Stimulated activated CD4-positive, alpha-beta T cell treated with anti-CD3 and anti-CD28 coated beads, Interleukin-2, amount 100 ng/mL, for 24 hours (primary cell): ENCODE measurements around the gene LRRK1.

Experiments
- DNase-seq, 2 donors: peaks; one replicate each; pipeline ENCODE4 v3.0.0-alpha.2; 2020

Gene LRRK1

GRCh38 chr15:101044625-101045235 lies 125.6 kb downstream of the LRRK1 start:
- peak in 1 of 2 donors; percentile 1 for DNase-seq

DNA sequence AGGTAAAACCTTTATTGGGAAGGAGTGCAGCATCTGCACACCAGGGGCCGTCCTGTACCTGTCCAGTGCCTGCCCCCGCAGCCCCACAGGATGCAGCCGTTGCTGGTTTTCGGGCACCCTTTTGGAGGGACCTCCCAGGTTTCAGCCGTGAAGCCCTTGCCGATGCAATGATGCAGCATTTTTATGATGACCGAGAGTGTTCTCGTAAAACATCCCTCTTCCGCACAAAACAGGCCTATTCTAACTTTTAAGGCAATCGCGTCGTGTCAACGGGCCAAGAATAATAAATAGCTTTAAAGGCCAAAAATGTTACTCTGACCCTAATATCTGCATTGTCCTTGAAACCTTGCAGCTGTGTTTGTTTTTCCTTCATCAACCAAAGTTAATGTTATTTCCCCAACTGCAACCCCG lies 126.1 kb downstream of the LRRK1 start:
- DNase-seq, result peak in 1 of 2 donors; percentile 8

DNA sequence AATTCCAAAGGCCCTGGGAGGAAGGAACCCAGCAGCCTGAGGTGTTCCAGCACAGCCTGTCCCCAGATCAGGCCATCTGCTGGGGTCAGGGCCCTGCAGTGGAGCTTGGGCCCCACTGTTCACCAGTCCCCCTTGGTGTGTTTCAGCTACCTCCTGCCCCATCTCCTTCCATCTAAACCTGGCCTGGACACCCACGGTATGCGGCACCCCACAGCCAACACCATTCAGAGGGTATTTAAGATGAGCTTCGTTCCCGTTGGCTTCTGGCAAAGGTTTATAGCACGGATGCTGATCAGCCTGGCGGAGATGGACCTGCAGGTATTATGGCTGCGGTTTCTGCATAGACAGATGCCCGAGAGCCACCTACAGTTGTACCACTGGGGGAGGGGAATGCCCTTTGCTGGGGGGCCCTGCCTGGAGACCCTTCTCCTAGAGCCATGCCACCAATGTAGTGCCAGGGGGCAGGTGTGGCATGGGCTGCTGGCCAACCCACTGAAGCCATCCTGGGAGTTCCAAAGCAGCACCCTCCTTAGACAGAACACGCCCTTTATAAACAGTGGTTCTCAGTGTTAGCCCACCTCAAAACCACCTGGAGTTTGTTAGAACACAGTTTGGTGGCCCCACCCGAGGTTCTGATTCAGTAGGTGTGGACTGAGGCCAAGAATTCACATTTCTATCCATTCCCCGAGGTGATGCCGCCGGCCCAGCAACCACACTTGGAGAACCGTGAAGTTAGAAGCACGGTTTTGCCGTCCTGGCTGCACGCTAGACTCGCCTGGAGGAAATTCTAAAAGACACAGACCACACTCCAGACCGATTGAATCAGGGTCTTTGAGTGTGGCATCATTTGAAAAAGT lies 126.9 kb downstream of the LRRK1 start:
- DNase-seq, result peak in 1 of 2 donors; percentile 10

GRCh38 chr15:101046826-101047225 lies 127.7 kb downstream of the LRRK1 start:
- DNase-seq, result no peak

DNA sequence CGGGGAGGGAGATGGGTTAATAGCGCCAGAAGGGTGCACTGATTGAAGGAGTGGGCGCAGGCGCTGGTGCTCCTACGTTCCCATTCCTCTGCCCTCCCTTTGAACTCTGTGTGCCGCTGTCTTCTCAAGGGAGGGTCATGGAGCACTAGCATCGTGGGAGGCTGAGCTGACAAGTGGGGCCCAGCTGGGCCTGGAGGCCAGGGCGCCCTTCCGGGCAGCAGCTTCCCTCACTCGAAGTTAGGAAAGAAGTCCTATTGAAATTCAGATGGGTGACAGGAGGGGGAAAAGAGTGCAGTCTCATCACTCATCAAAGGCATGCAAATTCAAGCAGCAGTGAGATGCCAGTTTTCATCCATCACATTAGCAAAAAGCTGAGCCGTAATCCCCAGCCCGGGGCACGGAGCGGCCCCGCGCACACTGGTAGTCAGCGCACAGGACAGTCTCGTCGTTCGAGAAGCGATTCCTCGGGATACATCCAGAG lies 128.2 kb downstream of the LRRK1 start:
- peak in 1 of 2 donors; percentile 8 for DNase-seq

DNA sequence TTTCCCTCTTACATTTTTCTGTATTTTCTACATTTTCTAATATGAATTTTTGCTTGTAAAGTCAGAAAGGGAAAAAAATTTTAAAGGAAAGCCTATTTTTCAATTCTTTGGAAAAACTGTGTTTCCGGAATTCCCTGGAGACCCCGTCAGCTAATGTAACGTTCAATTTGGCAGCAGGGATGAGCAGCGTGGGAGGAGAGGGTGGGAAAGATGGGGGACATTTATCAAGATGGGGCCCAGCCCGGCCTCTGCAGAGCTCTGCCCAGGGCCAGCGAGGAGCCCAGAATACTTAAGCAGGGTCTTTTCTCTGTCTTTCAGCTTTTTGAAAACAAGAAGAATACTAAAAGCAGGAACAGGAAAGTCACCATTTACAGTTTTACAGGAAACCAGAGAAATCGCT lies 129.0 kb downstream of the LRRK1 start:
- DNase-seq, result no peak

DNA sequence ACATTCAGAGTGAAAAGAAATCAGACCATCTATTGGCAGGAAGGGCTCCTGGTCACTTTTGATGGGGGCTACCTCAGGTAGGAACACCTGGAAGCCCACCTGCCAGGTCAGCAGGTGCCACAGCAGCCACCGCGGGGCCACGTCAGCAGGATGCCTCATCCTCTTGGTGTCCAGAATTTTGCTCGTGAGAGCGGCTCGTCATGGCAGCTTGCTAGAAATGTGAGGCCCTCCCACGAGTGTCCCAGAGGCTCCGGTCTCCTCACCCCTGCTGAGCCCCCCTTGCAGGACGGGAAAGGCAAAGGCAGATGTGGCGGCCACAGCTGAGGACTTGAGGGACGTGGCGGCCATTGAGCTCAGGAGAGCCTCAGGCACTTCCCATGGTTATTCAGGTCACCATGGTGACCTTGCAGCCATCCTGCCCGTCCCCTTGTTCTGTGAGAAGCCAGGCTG lies 129.4 kb downstream of the LRRK1 start:
- DNase-seq, result peak in 1 of 2 donors; percentile 13

DNA sequence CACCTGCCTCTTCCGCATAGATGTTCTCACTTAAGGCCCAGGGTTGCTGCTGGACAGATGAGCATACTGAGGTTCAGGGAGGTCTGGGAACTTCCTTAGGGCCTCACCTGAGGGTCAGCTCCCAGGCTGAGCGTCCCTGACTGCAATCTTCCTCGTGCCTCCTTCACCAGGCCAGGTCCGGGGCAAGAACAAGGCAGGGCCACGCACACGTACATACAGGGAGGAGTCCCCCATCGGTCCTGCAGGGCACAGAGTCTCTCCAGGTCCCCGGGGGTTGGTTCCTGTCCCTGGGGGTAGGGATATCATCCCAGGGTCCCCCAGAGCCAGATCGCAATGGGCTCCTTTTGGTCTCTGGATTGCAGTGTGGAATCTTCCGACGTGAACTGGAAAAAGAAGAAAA lies 130.1 kb downstream of the LRRK1 start:
- peak in 1 of 2 donors; percentile 12 for DNase-seq

- DNase-seq, result peak in 1 of 2 donors; percentile 1
Measured at GRCh38 chr15:101049856-101050622, 130.9 kb downstream of the LRRK1 start.

- peak in 1 of 2 donors; percentile 9 for DNase-seq
Measured at GRCh38 chr15:101050623-101051290, 131.6 kb downstream of the LRRK1 start.

GRCh38 chr15:101051291-101052030 lies 132.3 kb downstream of the LRRK1 start:
- no peak for DNase-seq

- DNase-seq, result no peak
Measured at GRCh38 chr15:101052031-101052620, 133.0 kb downstream of the LRRK1 start.

DNA sequence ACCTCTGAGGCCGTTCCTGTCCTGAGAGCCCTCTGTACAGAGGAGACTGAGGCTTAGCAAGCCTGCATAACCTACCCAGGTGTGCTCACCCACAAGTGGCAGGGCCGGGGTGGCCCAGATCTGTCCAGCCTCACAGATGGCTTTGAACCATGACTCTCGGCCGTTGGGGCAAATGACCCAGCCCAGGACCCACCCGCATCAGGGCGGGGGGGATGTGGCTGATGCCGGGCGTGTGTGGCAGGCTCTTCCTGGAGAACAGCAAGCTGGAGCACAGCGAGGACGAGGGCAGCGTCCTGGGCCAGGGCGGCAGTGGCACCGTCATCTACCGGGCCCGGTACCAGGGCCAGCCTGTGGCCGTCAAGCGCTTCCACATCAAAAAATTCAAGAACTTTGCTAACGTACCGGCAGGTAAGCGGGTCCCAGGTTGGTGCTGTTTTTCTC lies 133.5 kb downstream of the LRRK1 start:
- no peak for DNase-seq

- DNase-seq, result no peak
Measured at GRCh38 chr15:101053261-101053660, 134.1 kb downstream of the LRRK1 start.

- no peak for DNase-seq
Measured at GRCh38 chr15:101054116-101054515, 135.0 kb downstream of the LRRK1 start.

GRCh38 chr15:101054991-101055390 lies 135.8 kb downstream of the LRRK1 start:
- no peak for DNase-seq

- DNase-seq, result no peak
Measured at GRCh38 chr15:101055411-101055810, 136.3 kb downstream of the LRRK1 start.

DNA sequence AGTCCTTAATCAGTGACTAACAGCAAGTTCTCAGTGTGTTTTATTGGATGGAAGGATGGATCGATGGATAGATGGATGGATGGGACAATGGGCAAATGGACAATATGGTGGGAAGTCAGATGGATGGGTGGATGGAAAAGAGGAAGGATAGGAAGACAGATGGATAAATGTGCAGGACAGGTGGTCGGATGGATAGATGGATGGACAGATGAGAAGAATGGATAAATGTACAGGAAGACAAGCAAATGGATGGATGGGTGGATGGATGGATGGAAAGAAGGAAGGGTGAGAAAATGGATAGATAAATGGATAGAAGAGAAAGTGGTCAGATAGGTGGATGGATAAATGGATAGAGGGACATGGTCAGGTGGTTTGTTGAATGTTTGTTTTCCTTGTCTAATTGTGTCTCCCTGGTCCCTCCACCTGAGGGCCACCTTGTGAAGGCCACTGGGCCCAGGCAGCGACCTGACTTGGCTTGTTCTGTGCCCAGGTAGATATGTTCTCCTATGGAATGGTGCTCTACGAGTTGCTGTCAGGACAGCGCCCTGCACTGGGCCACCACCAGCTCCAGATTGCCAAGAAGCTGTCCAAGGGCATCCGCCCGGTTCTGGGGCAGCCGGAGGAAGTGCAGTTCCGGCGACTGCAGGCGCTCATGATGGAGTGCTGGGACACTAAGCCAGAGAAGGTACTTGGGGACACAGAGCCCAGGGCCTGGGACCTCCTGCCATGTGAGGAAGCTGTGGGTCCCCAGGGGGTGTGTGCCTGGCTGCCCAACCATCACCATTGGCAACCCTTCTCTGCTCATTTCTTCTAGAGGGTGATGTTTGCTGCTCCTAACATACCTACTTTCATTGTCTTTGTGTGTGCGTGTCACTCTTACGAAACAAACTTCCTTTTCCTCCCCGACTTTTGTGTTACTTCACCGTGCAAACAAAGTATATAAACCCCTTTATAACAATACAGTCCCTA lies 137.5 kb downstream of the LRRK1 start:
- DNase-seq, result no peak

DNA sequence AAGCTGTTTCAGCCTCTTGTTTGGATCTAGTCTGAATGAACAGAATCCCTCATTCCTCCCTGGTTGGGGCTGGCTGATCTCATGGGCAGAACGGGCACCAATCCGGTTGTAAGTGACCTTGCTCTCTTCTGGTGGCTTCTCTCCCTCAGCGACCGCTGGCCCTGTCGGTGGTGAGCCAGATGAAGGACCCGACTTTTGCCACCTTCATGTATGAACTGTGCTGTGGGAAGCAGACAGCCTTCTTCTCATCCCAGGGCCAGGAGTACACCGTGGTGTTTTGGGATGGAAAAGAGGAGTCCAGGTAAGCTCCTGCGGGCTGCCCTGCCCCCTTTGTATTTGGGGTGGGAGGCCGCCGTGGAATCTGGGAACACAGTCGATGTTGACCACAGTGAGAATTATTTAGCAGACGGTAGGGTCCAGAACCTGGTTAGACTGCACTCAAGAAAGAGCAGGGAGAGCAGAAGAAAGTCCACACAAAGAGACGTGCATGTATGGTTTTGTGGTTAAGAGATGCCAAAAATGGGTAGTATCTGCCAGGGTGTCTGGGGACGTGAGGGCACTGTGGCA lies 138.8 kb downstream of the LRRK1 start:
- peak in 1 of 2 donors; percentile 8 for DNase-seq

DNA sequence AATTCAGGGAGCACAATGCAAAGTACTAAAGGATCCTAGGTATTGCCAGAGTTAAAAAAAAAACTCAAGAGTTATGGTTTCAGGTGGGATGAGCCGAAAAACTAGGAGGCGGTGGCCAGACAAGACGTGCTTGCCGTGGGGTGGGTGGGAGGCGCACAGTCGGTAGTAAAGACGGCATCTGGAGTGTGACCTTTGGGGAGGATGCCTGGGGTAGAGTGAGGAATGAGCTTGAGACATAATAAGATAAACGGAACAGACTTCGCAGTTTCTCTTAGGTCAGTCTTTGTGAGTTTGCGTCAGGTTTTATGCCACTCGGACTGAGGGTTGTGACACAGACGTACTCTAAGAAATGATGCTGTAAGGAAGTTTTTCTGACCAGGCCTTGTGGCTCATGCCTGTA lies 139.6 kb downstream of the LRRK1 start:
- DNase-seq, result peak in 1 of 2 donors; percentile 7
